ENCODE results near the gene WDR20. TPM values are rescaled to one million over a fixed set of nuclear protein-coding genes. Genes with fewer than 3 reads are reported as not detected.
"Not testable (repeated sequence)": the region's sequence is repeated elsewhere in the genome, so short reads cannot be mapped to it uniquely, and the experiment has no call there.

The WDR20 gene
- total RNA-seq, 1 experiment from 2014 or later, result 17.5 TPM

DNA sequence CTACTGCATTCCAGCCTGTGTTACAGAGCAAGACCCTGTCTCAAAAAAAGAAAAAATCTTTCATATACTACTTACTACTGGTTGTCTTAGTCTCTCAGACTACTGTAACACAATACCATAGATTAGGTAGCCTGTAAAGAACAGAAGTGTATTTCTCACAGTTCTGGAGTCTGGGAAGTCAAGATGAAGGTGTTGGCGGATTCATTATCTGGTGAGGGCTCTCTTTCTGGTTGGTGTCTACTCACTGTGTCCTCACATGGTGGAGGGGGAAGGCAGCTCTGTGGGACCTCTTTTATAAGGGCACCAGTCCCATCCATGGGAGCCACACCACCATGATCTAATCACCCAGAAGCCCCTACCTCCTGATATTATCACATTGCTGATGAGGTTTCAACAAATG, 14.4 kb downstream of the WDR20 start:
- no peak for DNase-seq (ENCODE audit: low read depth, low spot score)
- in situ Hi-C loops (cut with HindIII; ENCODE audit: low pct_unique_long_range_greater_than_20kb, low sequenced_read_pairs), result no loop called here

- in situ Hi-C loops (cut with HindIII; ENCODE audit: low pct_unique_long_range_greater_than_20kb, low sequenced_read_pairs), result no loop called here
Measured at GRCh38 chr14:102154821-102155549, 15.3 kb downstream of the WDR20 start.

GRCh38 chr14:102157346-102157745, 17.6 kb downstream of the WDR20 start:
- in situ Hi-C loops (cut with HindIII; ENCODE audit: low pct_unique_long_range_greater_than_20kb, low sequenced_read_pairs), result no loop called here
- no peak for DNase-seq (ENCODE audit: low read depth, low spot score)

More at GRCh38 chr14:102154821-102155549, 15.3 kb downstream of the WDR20 start:
- DNase-seq (ENCODE audit: low read depth, low spot score), result peak; percentile 26

DNA sequence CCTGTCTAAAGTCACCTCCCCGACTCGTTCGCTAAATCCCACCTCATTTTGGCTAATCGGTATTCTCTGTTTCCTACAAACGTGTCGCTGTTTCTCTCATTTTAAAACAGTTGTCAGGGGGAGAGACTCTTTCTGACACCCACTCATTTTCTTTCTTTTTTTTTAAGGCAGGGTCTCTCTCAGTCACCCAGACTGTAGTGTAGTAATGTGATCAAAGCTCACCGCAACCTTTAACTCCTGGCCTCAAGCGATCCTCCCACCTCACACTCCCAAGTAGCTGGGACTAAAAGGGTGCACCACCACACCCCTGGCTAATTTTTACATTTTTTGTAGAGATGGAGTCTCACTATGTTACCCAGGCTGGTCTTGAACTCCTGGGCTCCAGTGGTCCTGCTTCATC, 19.1 kb downstream of the WDR20 start:
- DNase-seq (ENCODE audit: low read depth, low spot score), result no peak
- in situ Hi-C loops (cut with HindIII; ENCODE audit: low pct_unique_long_range_greater_than_20kb, low sequenced_read_pairs), result no loop called here

GRCh38 chr14:102159841-102160240, 20.1 kb downstream of the WDR20 start:
- in situ Hi-C loops (cut with HindIII; ENCODE audit: low pct_unique_long_range_greater_than_20kb, low sequenced_read_pairs), result no loop called here
- no peak for DNase-seq (ENCODE audit: low read depth, low spot score)

- in situ Hi-C loops (cut with HindIII; ENCODE audit: low pct_unique_long_range_greater_than_20kb, low sequenced_read_pairs), result no loop called here
- no peak for DNase-seq (ENCODE audit: low read depth, low spot score)
Measured at GRCh38 chr14:102162487-102162886, 22.8 kb downstream of the WDR20 start.

DNA sequence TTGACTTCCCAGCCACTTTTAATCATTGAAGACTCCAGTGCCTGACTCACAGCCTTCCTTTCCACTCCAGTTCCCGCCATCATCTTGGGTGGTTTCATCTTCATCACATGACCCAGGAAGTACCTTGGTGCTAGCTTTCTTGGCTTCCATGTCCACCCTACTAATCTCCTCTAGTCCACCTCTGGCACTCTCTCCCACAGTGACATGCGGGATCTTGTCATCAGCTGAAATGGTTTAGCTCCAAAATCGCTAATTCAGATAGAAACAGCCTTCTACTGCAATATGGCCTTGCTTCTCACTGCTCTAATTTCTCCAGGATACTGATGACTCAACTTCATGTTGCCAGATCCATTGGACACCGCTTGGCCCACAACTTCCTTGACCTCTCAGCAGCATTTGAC, 24.5 kb downstream of the WDR20 start:
- in situ Hi-C loops (cut with HindIII; ENCODE audit: low pct_unique_long_range_greater_than_20kb, low sequenced_read_pairs), result no loop called here
- peak; percentile 71 for DNase-seq (ENCODE audit: low read depth, low spot score)

- DNase-seq (ENCODE audit: low read depth, low spot score), result no peak
- in situ Hi-C loops (cut with HindIII; ENCODE audit: low pct_unique_long_range_greater_than_20kb, low sequenced_read_pairs), result no loop called here
Measured at GRCh38 chr14:102164965-102165364, 25.3 kb downstream of the WDR20 start.

DNA sequence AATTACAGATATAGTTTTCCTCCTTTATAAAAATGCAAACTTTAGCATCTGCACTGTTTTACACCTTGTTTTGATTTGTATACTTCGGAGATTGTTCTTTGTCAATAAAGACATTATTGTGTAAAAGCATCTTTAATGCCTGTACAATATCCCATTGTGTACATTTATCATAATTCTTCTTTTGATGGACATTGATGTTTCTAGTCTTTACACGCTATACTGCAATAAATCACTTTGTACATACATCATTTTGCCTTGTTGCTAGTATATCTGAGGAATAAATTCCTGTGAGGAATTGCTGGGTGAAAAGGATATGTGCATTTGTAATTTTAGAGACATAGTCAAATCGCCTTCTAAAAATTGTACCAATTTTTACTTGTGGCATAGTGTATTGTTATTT, 30.4 kb downstream of the WDR20 start:
- peak; percentile 74 for DNase-seq (ENCODE audit: low read depth, low spot score)
- in situ Hi-C loops (cut with HindIII; ENCODE audit: low pct_unique_long_range_greater_than_20kb, low sequenced_read_pairs), result no loop called here

DNA sequence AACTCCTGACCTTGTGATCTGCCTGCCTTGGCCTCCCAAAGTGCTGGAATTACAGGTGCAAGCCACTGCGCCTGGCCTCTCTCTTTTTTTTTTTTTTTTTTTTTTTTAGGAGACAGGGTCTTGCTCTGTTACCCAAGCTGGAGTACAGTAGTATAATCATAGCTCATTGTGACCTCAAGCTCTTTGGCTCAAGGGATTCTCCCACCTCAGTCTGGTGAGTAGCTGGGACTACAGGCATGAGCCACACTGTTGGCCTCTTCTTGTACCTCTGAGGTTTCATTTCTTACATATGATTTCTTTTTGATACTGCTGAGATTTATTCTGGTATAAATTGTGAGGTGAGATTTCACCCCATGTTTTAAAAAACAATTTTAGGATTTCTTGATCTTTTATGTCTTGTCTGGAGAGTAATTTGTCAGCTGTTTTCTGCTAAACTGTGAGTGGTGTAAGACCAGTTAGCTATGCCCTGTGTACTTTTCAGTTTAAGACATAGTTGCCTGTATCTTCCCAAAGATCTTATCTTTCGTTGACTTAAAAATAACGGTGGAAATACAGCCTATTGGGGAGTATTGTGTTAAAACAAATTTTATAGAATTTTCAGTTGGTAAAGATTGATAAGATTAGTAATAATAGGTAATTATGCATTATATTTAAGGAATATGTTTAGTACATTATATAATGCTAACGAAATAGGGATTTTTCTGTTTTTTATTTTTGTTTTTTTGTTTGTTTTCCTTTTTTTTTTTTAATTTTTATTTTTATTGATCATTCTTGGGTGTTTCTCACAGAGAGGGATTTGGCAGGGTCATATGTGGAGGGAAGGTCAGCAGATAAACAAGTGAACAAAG, 31.7 kb downstream of the WDR20 start:
- peak; percentile 72 for DNase-seq (ENCODE audit: low read depth, low spot score)
- in situ Hi-C loops (cut with HindIII; ENCODE audit: low pct_unique_long_range_greater_than_20kb, low sequenced_read_pairs), result no loop called here

- DNase-seq (ENCODE audit: low read depth, low spot score); in situ Hi-C loops (cut with HindIII; ENCODE audit: low pct_unique_long_range_greater_than_20kb, low sequenced_read_pairs): not testable (repeated sequence)
Measured at GRCh38 chr14:102172021-102172272, 32.2 kb downstream of the WDR20 start.

GRCh38 chr14:102172721-102173120, 33.0 kb downstream of the WDR20 start:
- in situ Hi-C loops (cut with HindIII; ENCODE audit: low pct_unique_long_range_greater_than_20kb, low sequenced_read_pairs), result not testable (repeated sequence)

DNA sequence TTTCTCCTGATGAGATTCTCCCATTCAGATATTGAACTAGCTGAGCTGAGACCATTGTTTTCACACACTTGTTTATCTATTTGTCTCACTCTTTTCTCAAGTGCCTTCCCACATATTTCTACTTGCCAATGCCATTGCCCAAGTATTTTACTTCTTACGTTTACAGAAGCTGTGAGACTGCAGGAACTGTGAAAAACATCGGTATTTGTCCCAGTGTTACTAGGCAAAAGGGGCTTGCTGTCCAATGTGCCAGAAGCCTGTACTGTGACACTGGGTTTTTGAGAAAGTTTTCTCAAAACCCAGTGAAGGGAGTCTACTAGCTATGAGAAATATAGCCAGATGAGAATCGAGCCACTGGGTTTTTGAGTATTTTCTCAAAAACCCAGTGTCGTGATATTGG, 37.5 kb downstream of the WDR20 start:
- in situ Hi-C loops (cut with HindIII; ENCODE audit: low pct_unique_long_range_greater_than_20kb, low sequenced_read_pairs), result no loop called here

More at GRCh38 chr14:102172721-102173120, 33.0 kb downstream of the WDR20 start:
- DNase-seq (ENCODE audit: low read depth, low spot score), result not testable (repeated sequence)

GRCh38 chr14:102178806-102179205, 39.1 kb downstream of the WDR20 start:
- in situ Hi-C loops (cut with HindIII; ENCODE audit: low pct_unique_long_range_greater_than_20kb, low sequenced_read_pairs), result no loop called here

More for the DNA sequence above, 37.5 kb downstream of the WDR20 start:
- DNase-seq (ENCODE audit: low read depth, low spot score), result no peak

GRCh38 chr14:102180248-102180998, 40.7 kb downstream of the WDR20 start:
- no peak for DNase-seq (ENCODE audit: low read depth, low spot score)
- in situ Hi-C loops (cut with HindIII; ENCODE audit: low pct_unique_long_range_greater_than_20kb, low sequenced_read_pairs), result loop anchor here (5.0 kb wide), 1 partner anchor 83 kb away; no protein-coding TSS in a partner anchor

More at GRCh38 chr14:102178806-102179205, 39.1 kb downstream of the WDR20 start:
- no peak for DNase-seq (ENCODE audit: low read depth, low spot score)

DNA sequence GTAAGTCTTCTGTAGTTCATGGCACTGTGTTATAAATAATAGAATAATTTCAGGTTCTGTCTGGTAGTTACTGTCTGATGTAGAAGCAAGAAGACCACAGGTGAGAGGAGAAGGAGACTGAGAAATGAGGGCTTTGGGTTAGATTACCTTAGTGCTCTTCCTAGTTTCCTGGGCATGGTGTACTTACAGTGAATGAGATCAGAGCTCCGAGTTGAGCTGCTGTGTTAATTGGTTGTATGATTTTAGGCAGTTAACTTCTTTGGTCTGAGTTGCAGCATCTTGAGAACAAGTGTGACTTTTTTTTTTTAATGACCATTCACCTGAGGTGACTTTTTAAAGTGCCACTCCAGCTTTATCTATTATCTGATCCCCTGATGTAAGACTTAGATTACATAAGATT, 41.5 kb downstream of the WDR20 start:
- DNase-seq (ENCODE audit: low read depth, low spot score), result no peak
- in situ Hi-C loops (cut with HindIII; ENCODE audit: low pct_unique_long_range_greater_than_20kb, low sequenced_read_pairs), result loop anchor here (5.0 kb wide), 1 partner anchor 84 kb away; no protein-coding TSS in a partner anchor

- DNase-seq (ENCODE audit: low read depth, low spot score), result peak; percentile 90
- in situ Hi-C loops (cut with HindIII; ENCODE audit: low pct_unique_long_range_greater_than_20kb, low sequenced_read_pairs), result loop anchor here (5.0 kb wide), 1 partner anchor 85 kb away; no protein-coding TSS in a partner anchor
Measured at GRCh38 chr14:102182190-102182589, 42.5 kb downstream of the WDR20 start.
